GM23338 (cell line): ENCODE results near the gene GRIA1. TPM values are rescaled to one million over a fixed set of nuclear protein-coding genes. Genes with fewer than 3 reads are reported as not detected.

Source experiments
- ATAC-seq: fragments of 200-7000 bp; cut with Tn5 transposase; 3 replicates; pipeline ENCODE4 v1.9.1; 2020
- DNase-seq: peaks from one replicate; pipeline ENCODE4 v3.0.0-alpha.2; 2015; ENCODE audit warnings: low spot score
- H2AFZ ChIP-seq: fragments of 200-600 bp; sonication (generic); 2 replicates; pipeline ENCODE4 v1.8.0; 2016; ENCODE audit warnings: antibody characterized with exemption, mild to moderate bottlenecking, moderate library complexity
- H3F3A ChIP-seq: fragments of 200-600 bp; sonication (generic); replicated peaks from 2 replicates; pipeline ENCODE4 v1.8.0; 2017; ENCODE audit warnings: antibody characterized with exemption, mixed run types, low read depth
- H3K27ac ChIP-seq: fragments of 200-600 bp; sonication (generic); 2 replicates; pipeline ENCODE4 v1.6.1; 2016; ENCODE audit warnings: low read depth
- H3K27me3 ChIP-seq: fragments of 200-600 bp; sonication (generic); 2 replicates; pipeline ENCODE4 v1.8.0; 2016; ENCODE audit warnings: mild to moderate bottlenecking, mixed run types, moderate library complexity; ENCODE audit not compliant: insufficient read depth
- H3K36me3 ChIP-seq: fragments of 200-600 bp; sonication (generic); 2 replicates; pipeline ENCODE4 v1.8.0; 2016; ENCODE audit warnings: mild to moderate bottlenecking; ENCODE audit not compliant: insufficient read depth
- H3K4me1 ChIP-seq: fragments of 200-600 bp; sonication (generic); 2 replicates; pipeline ENCODE4 v1.8.0; 2016; ENCODE audit warnings: mild to moderate bottlenecking, moderate library complexity; ENCODE audit not compliant: insufficient read depth
- H3K4me2 ChIP-seq: fragments of 200-600 bp; sonication (generic); 2 replicates; pipeline ENCODE4 v1.7.1; 2017; ENCODE audit warnings: mixed run types
- H3K4me3 ChIP-seq: fragments of 200-600 bp; sonication (generic); 2 replicates; pipeline ENCODE4 v1.6.1; 2016; ENCODE audit warnings: mixed run types
- H3K79me2 ChIP-seq: fragments of 200-600 bp; sonication (generic); replicated peaks from 2 replicates; pipeline ENCODE4 v1.8.0; 2017; ENCODE audit warnings: mild to moderate bottlenecking; ENCODE audit not compliant: insufficient read depth
- H3K9me2 ChIP-seq: fragments of 200-600 bp; sonication (generic); 2 replicates; pipeline ENCODE4 v1.8.0; 2017; ENCODE audit not compliant: insufficient read depth
- H4K20me1 ChIP-seq: fragments of 200-600 bp; sonication (generic); replicated peaks from 2 replicates; pipeline ENCODE4 v1.8.0; 2017; ENCODE audit warnings: mild to moderate bottlenecking; ENCODE audit not compliant: insufficient read depth
- H3K27ac Mint-ChIP-seq: 2 replicates; pipeline ENCODE4 v1.8.0; 2020; ENCODE audit warnings: inconsistent platforms, mild to moderate bottlenecking, moderate library complexity, mixed read lengths
- H3K27me3 Mint-ChIP-seq: 3 replicates; pipeline ENCODE4 v1.8.0; 2022; ENCODE audit warnings: low read depth, mild to moderate bottlenecking, moderate library complexity, mixed read lengths, inconsistent platforms; ENCODE audit not compliant: insufficient read depth, poor library complexity
- H3K36me3 Mint-ChIP-seq: 3 replicates; pipeline ENCODE4 v1.8.0; 2021; ENCODE audit warnings: low read depth, mild to moderate bottlenecking, inconsistent platforms, moderate library complexity, mixed read lengths
- H3K4me1 Mint-ChIP-seq: 3 replicates; pipeline ENCODE4 v1.8.0; 2020; ENCODE audit warnings: mild to moderate bottlenecking, inconsistent platforms, mixed read lengths
- H3K4me3 Mint-ChIP-seq: 3 replicates; pipeline ENCODE4 v1.8.0; 2021; ENCODE audit warnings: moderate library complexity, mild to moderate bottlenecking, inconsistent platforms, mixed read lengths
- H3K9me3 Mint-ChIP-seq: 3 replicates; pipeline ENCODE4 v1.8.0; 2020; ENCODE audit warnings: moderate library complexity, mild to moderate bottlenecking, inconsistent platforms, mixed read lengths
- CREB1 ChIP-seq: fragments of 250-450 bp; sonication (Bioruptor Pico); IDR thresholded peaks from 2 replicates; pipeline ENCODE4 v1.5.0; 2020; ENCODE audit warnings: low read depth, mild to moderate bottlenecking, moderate library complexity
- CTCF ChIP-seq, 2 experiments: fragments of 200-600 bp in 1 of 2; sonication (generic) in 1 of 2; conservative IDR thresholded peaks; 2 replicates each; pipeline versions ENCODE4 v1.5.1 to v1.6.1; 2016 to 2017; ENCODE audit warnings: antibody characterized with exemption in 2 of 2, low read depth in 2 of 2, mild to moderate bottlenecking in 2 of 2, moderate library complexity in 1 of 2
- ETS1 ChIP-seq: IDR thresholded peaks from 2 replicates; pipeline ENCODE4 v1.6.1; 2016; ENCODE audit warnings: antibody characterized with exemption
- EZH2 ChIP-seq: fragments of 200-600 bp; sonication (generic); IDR thresholded peaks from one replicate; pipeline ENCODE4 v1.8.0; 2017; ENCODE audit warnings: antibody characterized with exemption, mild to moderate bottlenecking, low read depth; ENCODE audit not compliant: unreplicated experiment
- EZH2phosphoT487 ChIP-seq: fragments of 200-600 bp; sonication (generic); IDR thresholded peaks from one replicate; pipeline ENCODE4 v1.8.1; 2018; ENCODE audit warnings: antibody characterized with exemption; ENCODE audit not compliant: unreplicated experiment
- JUNB ChIP-seq: IDR thresholded peaks from one replicate; pipeline ENCODE4 v1.6.1; 2016; ENCODE audit warnings: antibody characterized with exemption; ENCODE audit not compliant: unreplicated experiment
- NANOG ChIP-seq: IDR thresholded peaks from 2 replicates; pipeline ENCODE4 v1.6.1; 2016; ENCODE audit warnings: antibody characterized with exemption, borderline replicate concordance
- POLR2AphosphoS5 ChIP-seq: IDR thresholded peaks from 2 replicates; pipeline ENCODE4 v1.6.1; 2016; ENCODE audit warnings: antibody characterized with exemption, low read depth
- REST ChIP-seq: IDR thresholded peaks from one replicate; pipeline ENCODE4 v1.6.1; 2018; ENCODE audit warnings: antibody characterized with exemption; ENCODE audit not compliant: unreplicated experiment
- STAT1 ChIP-seq: IDR thresholded peaks from one replicate; pipeline ENCODE4 v1.6.1; 2016; ENCODE audit warnings: antibody characterized with exemption; ENCODE audit not compliant: unreplicated experiment
- ZNF114 ChIP-seq: fragments of 250-450 bp; sonication (Bioruptor Pico); IDR thresholded peaks from 2 replicates; pipeline ENCODE4 v1.5.0; 2020; ENCODE audit warnings: mild to moderate bottlenecking, moderate library complexity
- ZNF331 ChIP-seq: fragments of 250-450 bp; sonication (Bioruptor Pico); IDR thresholded peaks from 2 replicates; pipeline ENCODE4 v1.5.0; 2020; ENCODE audit warnings: low read depth, mild to moderate bottlenecking, moderate library complexity
- ZNF462 ChIP-seq: fragments of 250-450 bp; sonication (Bioruptor Pico); IDR thresholded peaks from 2 replicates; pipeline ENCODE4 v1.5.0; 2020; ENCODE audit warnings: mild to moderate bottlenecking, moderate library complexity
- polyA plus RNA-seq: library from polyadenylated mRNA; unstranded; fragments of >200 nt; fragmentation: Nextera tagmentation; extraction: Ambion mirVana; gene quantifications from 2 replicates; pipeline ENCODE4 v1.2.1, GENCODE V29; 2016
- total RNA-seq: library from RNA; depleted of rRNA; stranded (reverse); fragments of >200 nt; shearing (Covaris generic); gene quantifications from 2 replicates; pipeline ENCODE4 v1.2.3, GENCODE V29; 2014

Gene GRIA1
- total and polyA plus RNA-seq, 2 experiments from 2014 or later = 1.0 to 1.7 TPM

- Mint-ChIP-seq H3K4me1 (0 out of 3 replicates have a peak, but pooled peaks cover 2% of the 10 kb centered on the region), H3K9me3 (no peaks in the 10 kb centered on the region), H3K27ac (no peak overlapping the region), H3K36me3 (no peaks in the 10 kb centered on the region; the same call in 2 of the 3 replicates), H3K27me3 (no peaks in the 10 kb centered on the region), H3K4me3 (no peak overlapping the region)
- Histone ChIP-seq H3K4me3 (no peak overlapping the region), H3K27me3 (no peaks in the 10 kb centered on the region), H3K36me3 (no peaks in the 10 kb centered on the region), H3K4me1 (no peaks in the 10 kb centered on the region), H3K9me2 (peaks cover 6% of the 10 kb centered on the region), H3F3A (no peaks in the 10 kb centered on the region), H4K20me1 (no peaks in the 10 kb centered on the region; the same call in 1 of the 2 replicates), H2AFZ (no peak overlapping the region), H3K27ac (no peak overlapping the region), H3K79me2 (no peaks in the 10 kb centered on the region), H3K4me2 (no peak overlapping the region)
- no peak for DNase-seq
- no peak for TF ChIP-seq EZH2phosphoT487
- no peak for TF ChIP-seq CREB1 (CRISPR knock-in tag)
- TF ChIP-seq ZNF462 (CRISPR knock-in tag) = no peak
- no peak for TF ChIP-seq CTCF (conservative IDR thresholded peaks at IDR 0.05; ENCODE audit: low read depth in 2 of 2)
- no peak for TF ChIP-seq REST
- no peak for TF ChIP-seq STAT1
- no peak for TF ChIP-seq EZH2
- TF ChIP-seq ZNF331 = no peak
- no peak for TF ChIP-seq JUNB
- TF ChIP-seq ETS1 = no peak
- TF ChIP-seq NANOG = no peak
- TF ChIP-seq ZNF114 (CRISPR knock-in tag) = no peak
- no peak for TF ChIP-seq POLR2AphosphoS5
- ATAC-seq = no peak
These were observed 205.8 kb downstream of the GRIA1 start for GRCh38 chr5:153696256-153696655.
